AG09319 (cell line): ENCODE measurements around the gene HOXA5.

Source experiments
- DNase-seq: peaks from one replicate; pipeline ENCODE4 v3.0.0-alpha.2; 2010; ENCODE audit warnings: low read depth; ENCODE audit errors: extremely low read depth
- TF ChIP-seq, protein P1 (sequence below): IDR thresholded peaks from 2 replicates; pipeline ENCODE4 v1.5.1; 2011; ENCODE audit warnings: low read depth, mild to moderate bottlenecking, inconsistent platforms, low read length, moderate library complexity

HOXA5 gene

DNA sequence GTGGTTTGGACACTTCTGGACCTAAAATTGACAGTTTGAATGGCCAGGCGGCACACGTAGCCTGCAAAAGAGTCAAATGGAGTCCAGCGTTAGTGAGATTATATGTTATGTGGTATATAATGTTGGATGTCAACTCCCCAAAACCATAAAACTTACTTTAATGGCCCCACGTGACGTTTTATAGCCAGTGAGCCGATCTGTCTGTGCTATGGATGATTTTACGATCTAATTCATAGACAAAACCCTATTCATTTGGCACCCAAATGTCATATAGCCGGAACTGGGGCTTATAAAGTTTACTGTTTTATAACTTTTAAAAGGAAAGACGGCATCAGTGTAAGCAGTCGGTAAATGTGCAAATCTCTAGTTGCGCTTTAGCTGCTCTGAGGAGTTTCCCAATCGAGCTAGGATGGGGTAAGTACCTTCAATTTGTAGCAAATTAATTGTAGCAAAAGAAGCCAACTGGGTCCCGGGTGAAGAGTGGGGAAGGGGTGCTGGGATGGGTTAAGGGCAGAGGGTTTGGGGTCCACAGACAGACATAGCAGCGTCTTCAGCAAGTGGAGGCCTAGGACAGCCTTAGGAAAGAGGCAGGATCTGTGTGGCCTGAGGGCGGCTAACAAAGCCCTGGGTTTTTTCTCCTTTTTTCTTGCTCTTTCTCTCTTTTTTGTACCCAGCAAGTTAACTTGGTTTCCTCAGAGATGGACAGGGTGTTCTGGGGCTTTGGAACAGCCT, 3.2 kb downstream of the HOXA5 start:
- no peak for DNase-seq
- TF ChIP-seq, protein P1, sequence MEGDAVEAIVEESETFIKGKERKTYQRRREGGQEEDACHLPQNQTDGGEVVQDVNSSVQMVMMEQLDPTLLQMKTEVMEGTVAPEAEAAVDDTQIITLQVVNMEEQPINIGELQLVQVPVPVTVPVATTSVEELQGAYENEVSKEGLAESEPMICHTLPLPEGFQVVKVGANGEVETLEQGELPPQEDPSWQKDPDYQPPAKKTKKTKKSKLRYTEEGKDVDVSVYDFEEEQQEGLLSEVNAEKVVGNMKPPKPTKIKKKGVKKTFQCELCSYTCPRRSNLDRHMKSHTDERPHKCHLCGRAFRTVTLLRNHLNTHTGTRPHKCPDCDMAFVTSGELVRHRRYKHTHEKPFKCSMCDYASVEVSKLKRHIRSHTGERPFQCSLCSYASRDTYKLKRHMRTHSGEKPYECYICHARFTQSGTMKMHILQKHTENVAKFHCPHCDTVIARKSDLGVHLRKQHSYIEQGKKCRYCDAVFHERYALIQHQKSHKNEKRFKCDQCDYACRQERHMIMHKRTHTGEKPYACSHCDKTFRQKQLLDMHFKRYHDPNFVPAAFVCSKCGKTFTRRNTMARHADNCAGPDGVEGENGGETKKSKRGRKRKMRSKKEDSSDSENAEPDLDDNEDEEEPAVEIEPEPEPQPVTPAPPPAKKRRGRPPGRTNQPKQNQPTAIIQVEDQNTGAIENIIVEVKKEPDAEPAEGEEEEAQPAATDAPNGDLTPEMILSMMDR, result no peak

DNA sequence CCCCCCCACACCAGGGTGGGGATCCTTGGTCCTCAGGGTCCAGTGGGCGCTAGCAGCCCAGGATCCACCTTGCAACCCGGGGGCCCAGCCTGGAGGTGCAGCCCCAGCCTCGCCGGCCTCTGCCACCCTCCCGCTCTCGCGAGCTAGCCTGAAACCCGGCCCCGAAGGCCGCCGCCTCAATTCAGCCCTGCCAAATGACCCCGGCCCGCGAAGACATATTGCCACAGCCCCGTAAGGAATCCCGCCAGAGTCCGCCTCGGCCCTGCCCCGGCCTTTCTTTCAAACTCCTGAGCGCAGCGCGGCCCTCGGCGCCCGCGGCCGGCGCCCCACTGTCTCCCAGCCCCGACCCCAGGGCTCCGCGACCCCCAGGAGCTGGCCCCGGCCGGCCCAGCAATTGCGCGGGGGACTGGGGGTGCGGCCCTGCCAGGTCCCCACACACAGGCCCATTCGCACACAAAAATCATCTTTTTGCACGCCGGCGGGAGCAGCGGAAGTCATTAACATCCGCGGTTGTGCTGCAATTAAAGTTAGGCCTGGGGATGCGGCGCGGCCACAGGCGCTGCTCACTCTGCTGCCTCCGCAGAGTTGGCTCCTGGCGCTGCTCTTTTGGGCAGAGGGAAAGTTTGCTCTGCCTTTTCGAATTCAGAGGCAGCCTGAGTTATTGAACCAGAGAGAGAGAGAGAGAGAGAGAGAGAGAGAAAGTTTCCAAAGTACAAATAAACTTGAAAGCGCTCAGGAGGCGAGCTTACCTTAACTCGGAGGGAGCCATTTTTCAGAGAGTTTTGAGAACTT, 4.0 kb downstream of the HOXA5 start:
- DNase-seq, result no peak
- TF ChIP-seq, protein P1, result no peak

DNA sequence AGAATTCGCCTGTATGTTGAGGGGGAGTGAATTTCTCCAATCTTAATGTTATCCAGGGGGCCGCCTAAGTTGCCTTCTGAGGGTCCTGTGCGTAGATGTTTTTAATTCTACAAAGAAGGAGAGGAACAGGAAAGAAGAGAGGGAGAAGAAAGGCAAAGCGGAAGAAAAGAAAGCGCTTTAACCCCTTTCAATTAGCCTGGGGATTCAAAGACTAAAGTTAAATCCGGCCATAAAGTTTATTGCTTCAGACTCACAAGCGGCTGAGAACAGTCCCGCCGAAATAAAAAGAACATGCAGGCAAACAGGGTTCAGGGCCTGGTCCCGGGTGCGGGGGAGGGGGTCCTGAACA, 4.5 kb downstream of the HOXA5 start:
- no peak for DNase-seq
- TF ChIP-seq, protein P1, result no peak

DNA sequence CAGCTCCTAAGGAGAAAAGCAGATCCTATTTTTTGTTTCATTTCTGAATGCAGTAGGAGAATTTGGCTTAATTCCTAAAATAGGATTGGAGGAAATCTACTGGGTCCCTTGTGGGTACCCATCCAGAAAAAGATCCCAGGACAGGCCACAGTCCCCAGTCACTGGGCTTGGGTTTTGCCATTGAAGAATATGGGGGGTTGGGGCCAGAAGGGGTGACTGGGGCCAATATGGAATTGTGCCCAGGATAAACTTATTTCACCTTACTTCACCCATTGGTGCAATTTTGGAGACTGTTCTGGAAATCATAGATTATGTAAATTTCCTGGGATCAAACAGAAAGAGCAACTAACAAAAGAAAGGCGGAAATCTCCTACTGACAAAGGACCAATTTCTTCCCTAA, 5.0 kb downstream of the HOXA5 start:
- TF ChIP-seq, protein P1, result no peak
- no peak for DNase-seq

DNA sequence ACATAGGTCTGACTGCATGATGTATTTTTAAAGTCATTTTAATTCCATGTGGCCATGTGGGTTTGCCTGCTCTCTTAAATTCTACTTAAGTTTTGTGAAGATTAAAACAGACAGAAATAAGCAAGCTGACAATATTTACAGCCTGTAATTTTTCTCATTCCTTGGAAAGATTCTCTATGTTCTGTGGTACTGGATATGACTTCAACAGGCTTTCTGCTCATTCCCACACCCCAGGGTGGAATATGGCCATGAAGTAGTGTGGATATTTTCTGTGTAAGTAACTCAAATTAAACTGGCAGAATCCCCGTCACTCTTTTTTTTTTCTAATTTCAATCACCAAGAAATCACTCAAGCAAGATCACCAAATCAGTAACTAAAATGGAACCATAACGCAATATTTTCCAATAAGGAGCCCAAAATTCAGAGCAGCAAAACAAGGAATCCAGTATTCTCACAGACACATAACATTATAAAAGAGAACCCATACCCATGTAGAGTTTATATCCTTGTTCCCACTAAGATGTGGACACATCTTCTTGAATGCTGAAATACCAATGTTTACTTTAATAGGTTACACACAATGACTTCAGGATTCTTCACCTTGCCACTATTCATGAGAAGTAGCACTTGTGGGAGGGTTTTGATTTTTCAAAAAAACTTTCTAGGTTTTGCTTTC, 5.7 kb downstream of the HOXA5 start:
- no peak for DNase-seq
- TF ChIP-seq, protein P1, result no peak

DNA sequence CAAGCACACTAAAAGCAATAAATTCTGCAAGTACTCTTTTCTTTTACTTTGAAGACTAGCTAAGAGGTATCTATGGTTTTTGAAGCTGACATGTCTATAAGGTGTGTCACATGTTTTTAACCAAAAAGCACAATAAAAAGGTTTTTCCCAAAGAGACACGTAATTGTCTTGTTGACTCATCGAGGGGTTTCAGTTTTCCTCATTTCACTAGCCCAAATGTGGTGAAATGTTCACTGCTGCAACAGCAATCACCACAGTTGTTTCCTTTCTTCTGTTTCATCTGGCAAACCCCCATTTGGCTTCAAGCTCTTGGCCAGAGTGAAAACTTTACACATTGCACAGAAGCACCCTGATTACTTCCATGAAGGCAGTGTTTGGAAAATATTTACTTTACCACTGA, 9.1 kb downstream of the HOXA5 start:
- DNase-seq, result no peak
- TF ChIP-seq, protein P1, result no peak
